ENCODE measurements around the gene CENPE. TPM values are rescaled to one million over a fixed set of nuclear protein-coding genes. Genes with fewer than 3 reads are reported as not detected.

Gene CENPE
- total RNA-seq, 1 experiment from 2014 or later: 23.5 TPM

- TF ChIP-seq CTCF (IDR thresholded peaks at IDR 0.05; ENCODE audit: unreplicated experiment): no peak
- DNase-seq: no peak
- Mint-ChIP-seq H3K36me3 (ENCODE audit: insufficient read depth, unreplicated experiment) (no peaks in the 10 kb centered on the region), H3K4me1 (ENCODE audit: low read depth, unreplicated experiment) (no peaks in the 10 kb centered on the region), H3K4me3 (ENCODE audit: low read depth, unreplicated experiment) (no peak overlapping the region), H3K27me3 (ENCODE audit: unreplicated experiment) (no peaks in the 10 kb centered on the region), H3K9me3 (ENCODE audit: low read depth, unreplicated experiment) (peaks cover 4% of the 10 kb centered on the region), H3K27ac (ENCODE audit: unreplicated experiment) (no peak overlapping the region)
- intact Hi-C loops (cut with micrococcal nuclease; ENCODE audit: unreplicated experiment): no loop called here
- CTCF ChIA-PET: no interaction called here
- no TSS peak for BruUV-seq (replicated peaks)
These were observed 69.0 kb downstream of the CENPE start for GRCh38 chr4:103129174-103129573.

- Mint-ChIP-seq H3K27me3 (ENCODE audit: unreplicated experiment) (no peaks in the 10 kb centered on the region), H3K4me1 (ENCODE audit: low read depth, unreplicated experiment) (no peaks in the 10 kb centered on the region), H3K4me3 (ENCODE audit: low read depth, unreplicated experiment) (no peak overlapping the region), H3K36me3 (ENCODE audit: insufficient read depth, unreplicated experiment) (no peaks in the 10 kb centered on the region), H3K9me3 (ENCODE audit: low read depth, unreplicated experiment) (peaks cover 4% of the 10 kb centered on the region), H3K27ac (ENCODE audit: unreplicated experiment) (no peak overlapping the region)
- intact Hi-C loops (cut with micrococcal nuclease; ENCODE audit: unreplicated experiment): no loop called here
- CTCF ChIA-PET: interaction anchor here (0.7 kb wide), 1 partner anchor 418 kb away, joined by 3 read pairs; no protein-coding TSS in a partner anchor
- DNase-seq: no peak
- BruUV-seq (replicated peaks): no TSS peak
- TF ChIP-seq CTCF (IDR thresholded peaks at IDR 0.05; ENCODE audit: unreplicated experiment): no peak
These were observed 72.0 kb downstream of the CENPE start for GRCh38 chr4:103126126-103126525.

GRCh38 chr4:103123114-103123513 lies 75.0 kb downstream of the CENPE start:
- no peak overlapping the region for H3K4me3 Mint-ChIP-seq (ENCODE audit: low read depth, unreplicated experiment)
- H3K27ac Mint-ChIP-seq (ENCODE audit: unreplicated experiment): no peak overlapping the region
- BruUV-seq (replicated peaks): no TSS peak
- intact Hi-C loops (cut with micrococcal nuclease; ENCODE audit: unreplicated experiment): no loop called here
- no peaks in the 10 kb centered on the region for H3K4me1 Mint-ChIP-seq (ENCODE audit: low read depth, unreplicated experiment)
- DNase-seq: no peak
- no peak for TF ChIP-seq CTCF (IDR thresholded peaks at IDR 0.05; ENCODE audit: unreplicated experiment)
- H3K36me3 Mint-ChIP-seq (ENCODE audit: insufficient read depth, unreplicated experiment): no peaks in the 10 kb centered on the region
- CTCF ChIA-PET: no interaction called here
- H3K27me3 Mint-ChIP-seq (ENCODE audit: unreplicated experiment): no peaks in the 10 kb centered on the region
- H3K9me3 Mint-ChIP-seq (ENCODE audit: low read depth, unreplicated experiment): no peaks in the 10 kb centered on the region

- H3K27ac Mint-ChIP-seq (ENCODE audit: unreplicated experiment): no peak overlapping the region
- H3K9me3 Mint-ChIP-seq (ENCODE audit: low read depth, unreplicated experiment): no peaks in the 10 kb centered on the region
- H3K36me3 Mint-ChIP-seq (ENCODE audit: insufficient read depth, unreplicated experiment): no peaks in the 10 kb centered on the region
- CTCF ChIA-PET: no interaction called here
- intact Hi-C loops (cut with micrococcal nuclease; ENCODE audit: unreplicated experiment): no loop called here
- H3K4me1 Mint-ChIP-seq (ENCODE audit: low read depth, unreplicated experiment): no peaks in the 10 kb centered on the region
- H3K4me3 Mint-ChIP-seq (ENCODE audit: low read depth, unreplicated experiment): no peak overlapping the region
- no peak for TF ChIP-seq CTCF (IDR thresholded peaks at IDR 0.05; ENCODE audit: unreplicated experiment)
- DNase-seq: no peak
- H3K27me3 Mint-ChIP-seq (ENCODE audit: unreplicated experiment): no peaks in the 10 kb centered on the region
- no TSS peak for BruUV-seq (replicated peaks)
These were observed 80.0 kb downstream of the CENPE start for GRCh38 chr4:103118166-103118565.
